ENCODE measurements around the gene KIF24. TPM values are rescaled to one million over a fixed set of nuclear protein-coding genes. Genes with fewer than 3 reads are reported as not detected.
"Not testable (repeated sequence)": the region's sequence is repeated elsewhere in the genome, so short reads cannot be mapped to it uniquely, and the experiment has no call there.

The KIF24 gene, protein sequence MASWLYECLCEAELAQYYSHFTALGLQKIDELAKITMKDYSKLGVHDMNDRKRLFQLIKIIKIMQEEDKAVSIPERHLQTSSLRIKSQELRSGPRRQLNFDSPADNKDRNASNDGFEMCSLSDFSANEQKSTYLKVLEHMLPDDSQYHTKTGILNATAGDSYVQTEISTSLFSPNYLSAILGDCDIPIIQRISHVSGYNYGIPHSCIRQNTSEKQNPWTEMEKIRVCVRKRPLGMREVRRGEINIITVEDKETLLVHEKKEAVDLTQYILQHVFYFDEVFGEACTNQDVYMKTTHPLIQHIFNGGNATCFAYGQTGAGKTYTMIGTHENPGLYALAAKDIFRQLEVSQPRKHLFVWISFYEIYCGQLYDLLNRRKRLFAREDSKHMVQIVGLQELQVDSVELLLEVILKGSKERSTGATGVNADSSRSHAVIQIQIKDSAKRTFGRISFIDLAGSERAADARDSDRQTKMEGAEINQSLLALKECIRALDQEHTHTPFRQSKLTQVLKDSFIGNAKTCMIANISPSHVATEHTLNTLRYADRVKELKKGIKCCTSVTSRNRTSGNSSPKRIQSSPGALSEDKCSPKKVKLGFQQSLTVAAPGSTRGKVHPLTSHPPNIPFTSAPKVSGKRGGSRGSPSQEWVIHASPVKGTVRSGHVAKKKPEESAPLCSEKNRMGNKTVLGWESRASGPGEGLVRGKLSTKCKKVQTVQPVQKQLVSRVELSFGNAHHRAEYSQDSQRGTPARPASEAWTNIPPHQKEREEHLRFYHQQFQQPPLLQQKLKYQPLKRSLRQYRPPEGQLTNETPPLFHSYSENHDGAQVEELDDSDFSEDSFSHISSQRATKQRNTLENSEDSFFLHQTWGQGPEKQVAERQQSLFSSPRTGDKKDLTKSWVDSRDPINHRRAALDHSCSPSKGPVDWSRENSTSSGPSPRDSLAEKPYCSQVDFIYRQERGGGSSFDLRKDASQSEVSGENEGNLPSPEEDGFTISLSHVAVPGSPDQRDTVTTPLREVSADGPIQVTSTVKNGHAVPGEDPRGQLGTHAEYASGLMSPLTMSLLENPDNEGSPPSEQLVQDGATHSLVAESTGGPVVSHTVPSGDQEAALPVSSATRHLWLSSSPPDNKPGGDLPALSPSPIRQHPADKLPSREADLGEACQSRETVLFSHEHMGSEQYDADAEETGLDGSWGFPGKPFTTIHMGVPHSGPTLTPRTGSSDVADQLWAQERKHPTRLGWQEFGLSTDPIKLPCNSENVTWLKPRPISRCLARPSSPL (N-terminal part only)
- polyA plus RNA-seq (ENCODE audit: insufficient read length in 12 of 12), result 10 to 100 TPM in 10 of 12 donors, 1 to 10 TPM in 1, not detected in 1; 7.7 to 35.6 (median 14.0) TPM
- long read RNA-seq, donor 1, result 0 reads
- long read RNA-seq, donor 2, partial matches to known transcripts, result 8 of 8 reads
- long read RNA-seq, donor 2, other reads (novel, unspliced or antisense), result 0 of 8 reads
- long read RNA-seq, donor 3, full-length matches to known transcripts, result 1 of 1 reads
- long read RNA-seq, donor 3, partial matches to known transcripts, result 0 of 1 reads
- long read RNA-seq, donor 3, other reads (novel, unspliced or antisense), result 0 of 1 reads
- long read RNA-seq, donor 4, result 0 reads
- long read RNA-seq, donor 5, result 0 reads
- long read RNA-seq, donor 6, result 0 reads
- long read RNA-seq, donor 7, result 0 reads
- long read RNA-seq, donor 8, full-length matches to known transcripts, result 1 of 1 reads
- long read RNA-seq, donor 8, partial matches to known transcripts, result 0 of 1 reads
- long read RNA-seq, donor 8, other reads (novel, unspliced or antisense), result 0 of 1 reads
- long read RNA-seq, donor 9, result 0 reads
- long read RNA-seq, donor 10, full-length matches to known transcripts, result 1 of 1 reads
- long read RNA-seq, donor 10, partial matches to known transcripts, result 0 of 1 reads
- long read RNA-seq, donor 10, other reads (novel, unspliced or antisense), result 0 of 1 reads
- long read RNA-seq, donor 11, result 0 reads

- peak; percentile 99 for DNase-seq
These were observed at the start of gene KIF24, which contains the start of gene NUDT2 for GRCh38 chr9:34328987-34329832. Gene KIF24 (minus strand): TSS chr9:34329268. CDS start chr9:34311346, 17,922 bp downstream. Gene NUDT2 (plus strand): TSS chr9:34329569. CDS start chr9:34339040, 9,471 bp downstream.

GRCh38 chr9:34378376-34379060 is 49.5 kb upstream of the KIF24 start:
- no peak for DNase-seq

GRCh38 chr9:34377404-34377746 is 48.3 kb upstream of the KIF24 start:
- DNase-seq, result no peak

DNA sequence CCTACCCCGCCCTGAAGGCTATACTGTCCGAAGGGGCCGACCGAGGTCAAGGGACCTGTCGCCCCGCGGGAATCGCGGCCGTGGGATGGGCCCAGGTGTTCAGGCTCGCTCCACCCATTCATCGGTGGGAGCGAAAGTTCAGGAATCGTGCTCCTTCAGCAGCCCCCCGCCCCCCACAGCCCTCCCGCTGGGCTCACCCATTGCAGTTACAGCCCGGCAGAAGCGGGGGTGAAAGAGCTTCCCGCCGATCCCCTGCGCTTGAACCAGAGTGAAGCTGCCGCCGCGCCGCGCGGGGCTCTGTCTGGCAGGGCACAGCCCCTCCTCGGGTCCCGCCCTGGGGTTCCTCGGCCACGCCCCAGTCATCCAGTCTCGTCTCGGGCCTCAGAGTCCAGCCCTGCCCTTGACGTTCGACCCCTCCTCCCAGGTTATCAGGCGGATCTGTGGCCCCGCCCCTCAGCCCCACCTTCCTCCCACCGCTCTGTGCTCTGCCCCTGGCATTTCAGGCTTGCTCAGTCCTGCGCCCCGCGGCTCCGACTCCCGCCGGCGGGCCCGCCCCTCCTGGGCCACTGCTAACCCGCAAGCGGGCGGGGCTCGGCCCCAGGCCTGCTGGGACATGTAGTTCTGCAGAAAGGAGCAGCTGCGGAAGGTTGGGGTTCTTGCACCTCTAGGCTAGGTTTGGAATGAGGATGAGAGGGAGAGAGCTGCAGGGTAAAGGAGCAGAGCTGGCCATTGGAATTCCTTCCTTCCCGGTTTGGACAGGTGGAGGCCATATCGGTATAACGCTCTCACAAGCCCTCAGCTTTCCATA is 47.7 kb upstream of the KIF24 start, which contains the start of gene MYORG:
MYORG (minus strand) TSS at position 303 of the 808 bp plus-strand sequence. CDS start 3,955 bp downstream, outside the sequence.
- peak; percentile 78 for DNase-seq

GRCh38 chr9:34375901-34376595 is 47.0 kb upstream of the KIF24 start:
- DNase-seq, result no peak

DNA sequence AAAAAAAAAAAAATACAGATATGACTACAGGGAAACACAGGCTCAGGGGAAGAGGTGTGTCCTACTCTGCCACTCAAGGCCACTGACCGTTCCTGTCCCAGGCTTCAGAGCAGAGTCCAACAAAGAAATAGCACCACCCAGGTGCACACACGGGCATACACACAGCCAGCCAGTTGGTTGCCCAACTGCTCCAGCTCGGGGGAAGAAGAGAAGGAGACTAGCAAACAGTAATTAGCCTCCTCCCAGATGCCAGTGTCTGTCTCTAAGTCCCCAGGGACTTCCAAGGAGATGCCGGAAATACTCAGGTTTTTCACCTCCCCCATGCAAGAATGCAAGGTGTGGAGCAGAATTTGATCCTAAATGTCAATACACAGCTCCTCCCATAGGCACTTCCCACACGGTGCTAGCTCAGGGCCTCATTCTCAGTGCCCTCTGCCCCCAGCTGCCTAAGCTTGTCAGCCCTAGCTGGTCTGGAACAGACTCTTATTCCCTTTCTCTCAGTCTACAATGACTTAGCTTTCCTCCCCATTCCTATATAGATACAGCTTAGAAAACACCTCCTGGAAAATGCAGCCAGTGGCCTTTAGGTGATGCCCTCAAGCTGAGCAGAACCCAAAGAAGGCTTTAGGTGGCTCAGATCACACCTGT is 46.0 kb upstream of the KIF24 start:
- DNase-seq, result no peak

DNA sequence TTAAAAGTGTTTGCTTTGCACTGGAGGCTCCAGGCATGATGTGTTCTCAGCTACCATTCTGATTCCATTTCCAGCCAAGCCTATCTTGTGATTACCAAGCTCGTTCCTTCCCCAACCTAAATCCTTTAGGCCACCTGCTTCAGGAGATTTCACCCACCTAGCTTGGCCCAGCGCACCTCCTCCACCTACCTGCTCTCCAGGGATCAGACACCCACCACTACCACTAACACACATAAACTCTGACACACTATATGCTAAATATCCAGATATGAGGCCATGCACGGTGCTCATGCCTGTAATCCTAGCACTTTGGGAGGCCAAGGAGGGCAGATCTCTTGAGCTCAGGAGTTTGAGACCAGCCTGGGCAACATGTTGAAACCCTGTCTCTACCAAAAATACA is 45.3 kb upstream of the KIF24 start:
- DNase-seq, result no peak

DNA sequence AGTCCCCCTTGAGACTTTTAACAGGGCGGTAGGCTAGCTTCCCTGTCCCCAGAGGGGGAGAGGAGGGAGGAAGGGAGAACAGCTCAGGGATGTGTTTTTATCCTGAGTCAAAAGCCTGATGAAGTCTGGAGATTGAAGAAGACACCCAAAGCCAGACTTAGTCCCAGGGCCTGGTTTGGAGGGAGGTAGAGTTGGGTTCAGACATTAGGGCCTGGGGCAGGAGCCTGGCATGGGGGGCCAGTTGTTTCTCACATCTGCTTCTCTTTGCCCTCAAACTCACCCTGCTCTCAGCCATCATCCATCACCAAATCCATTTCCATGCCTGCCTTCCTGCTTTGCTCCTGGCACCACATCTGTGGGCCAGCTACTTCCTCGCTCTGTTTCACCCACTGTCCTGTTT is 44.7 kb upstream of the KIF24 start:
- DNase-seq, result no peak

GRCh38 chr9:34372467-34373011 is 43.5 kb upstream of the KIF24 start:
- no peak for DNase-seq

- no peak for DNase-seq
These were observed 42.9 kb upstream of the KIF24 start for GRCh38 chr9:34371886-34372466.

DNA sequence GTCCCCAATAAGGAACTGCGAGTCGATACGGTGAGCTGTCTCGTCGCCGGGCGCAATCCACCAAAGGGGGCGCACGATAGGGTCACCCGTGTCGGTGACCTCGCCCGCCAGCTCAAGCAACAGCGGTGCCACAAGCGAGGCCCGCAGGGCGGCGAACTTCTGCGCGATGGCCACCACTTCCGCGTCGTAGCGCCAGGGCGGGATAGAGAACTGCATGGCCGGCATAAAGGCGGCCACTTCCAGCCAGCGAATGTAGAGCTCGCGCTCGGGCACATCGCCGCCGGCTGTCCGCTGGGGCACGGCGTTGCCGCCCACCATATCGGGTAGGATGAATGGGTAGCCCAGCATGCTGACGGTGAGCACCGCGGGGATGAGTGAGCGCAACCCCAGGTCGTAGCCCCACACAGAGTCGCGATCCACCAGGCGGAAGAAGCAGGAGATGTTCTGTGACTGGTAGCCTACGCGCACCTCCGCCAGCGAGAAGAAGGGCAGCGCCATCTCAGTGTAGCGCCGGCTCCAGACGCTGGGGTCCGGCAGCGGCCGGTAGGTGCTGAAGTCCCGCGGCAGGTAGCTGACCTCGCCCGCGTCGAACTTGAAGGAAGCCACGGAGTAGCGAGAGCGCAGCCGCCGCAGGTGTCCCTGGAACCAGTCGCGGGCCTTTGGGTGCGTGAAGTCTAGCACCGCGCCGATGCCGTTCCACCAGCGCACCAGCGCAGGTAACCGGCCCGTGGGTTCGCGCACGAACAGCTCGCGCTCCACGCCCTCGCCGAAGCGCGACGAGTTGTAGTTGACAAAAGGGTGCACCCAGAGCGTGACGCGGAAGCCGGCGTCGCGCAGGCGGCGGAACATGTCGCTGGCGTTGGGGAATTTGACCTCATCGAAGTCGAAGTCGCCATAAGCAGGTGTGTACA is 42.2 kb upstream of the KIF24 start:
- DNase-seq, result no peak

DNA sequence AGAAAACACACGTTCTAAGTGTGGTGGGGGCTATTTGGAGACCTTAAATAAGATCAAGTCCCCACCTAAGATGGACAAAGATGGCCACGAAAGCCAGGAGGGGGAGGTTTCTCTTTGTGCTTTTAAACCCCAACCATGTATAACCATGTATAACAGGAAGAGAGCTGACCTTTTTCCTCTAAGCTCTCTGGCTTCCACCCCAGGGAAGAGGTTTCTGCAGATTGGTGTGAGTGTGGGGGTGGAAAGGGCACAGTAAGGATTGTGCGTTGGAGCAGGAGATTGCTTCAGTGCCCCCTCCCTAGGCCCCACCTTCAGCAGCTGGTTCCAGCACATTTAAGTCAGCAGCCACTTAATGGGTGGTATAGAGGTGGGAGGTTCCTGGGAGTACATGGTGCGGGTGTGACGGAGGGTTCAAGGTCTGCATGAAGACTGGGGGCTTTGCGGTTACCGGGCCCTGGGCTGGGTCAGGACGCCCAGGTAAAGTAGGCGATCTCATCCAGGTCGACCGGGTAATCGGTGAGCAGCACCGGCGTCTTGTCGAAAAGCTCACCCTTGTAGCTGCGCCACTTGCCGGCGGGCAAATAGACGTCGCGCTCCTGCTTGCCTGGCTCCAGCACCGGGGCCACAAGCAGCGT is 41.4 kb upstream of the KIF24 start:
- no peak for DNase-seq

GRCh38 chr9:34369636-34370035 is 40.6 kb upstream of the KIF24 start:
- DNase-seq, result no peak

DNA sequence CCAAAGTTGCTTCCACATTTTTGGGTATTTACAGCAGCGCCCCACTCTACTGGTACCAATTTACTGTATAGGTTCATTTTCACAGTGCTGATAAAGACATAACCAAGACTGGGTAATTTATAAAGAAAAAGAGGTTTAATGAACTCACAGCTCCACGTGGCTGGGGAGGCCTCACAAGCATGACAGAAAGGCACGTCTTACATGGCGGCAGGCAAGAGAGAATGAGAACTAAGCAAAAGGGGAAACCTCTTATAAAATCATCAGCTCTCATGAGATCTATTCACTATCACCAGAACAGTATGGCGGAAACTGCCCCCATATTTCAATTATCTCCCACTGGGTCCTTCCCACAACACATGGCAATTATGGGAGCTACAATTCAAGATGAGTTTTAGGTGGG is 39.7 kb upstream of the KIF24 start:
- DNase-seq, result not testable (repeated sequence)
